T-helper 2 cell treated with Interferon-gamma antibody and Interleukin-4, amounts not matched to agents 100 ng/mL and 5 ng/mL, for 36 hours (primary cell): ENCODE data around the gene SERINC3. TPM values are rescaled to one million over a fixed set of nuclear protein-coding genes. Genes with fewer than 3 reads are reported as not detected.

Source experiments
- intact Hi-C: fragments of 100-400 bp; cut with micrococcal nuclease; formaldehyde crosslinking; loops from one replicate; pipeline ENCODE4 v1.15.1; 2023
- total RNA-seq: library from RNA; stranded (reverse); gene quantifications from 2 replicates; pipeline ENCODE4 v1.2.3, GENCODE V29; 2022

Gene SERINC3
- total RNA-seq, 1 donor from 2014 or later: 64.0 TPM

GRCh38 chr20:44495257-44495656, 26.6 kb downstream of the SERINC3 start:
- intact Hi-C loops: no loop called here

GRCh38 chr20:44494681-44495080, 27.2 kb downstream of the SERINC3 start:
- intact Hi-C loops: no loop called here

GRCh38 chr20:44494266-44494665, 27.6 kb downstream of the SERINC3 start:
- intact Hi-C loops: no loop called here

GRCh38 chr20:44491635-44492395, 30.1 kb downstream of the SERINC3 start:
- intact Hi-C loops: no loop called here

- intact Hi-C loops: no loop called here
Observed at GRCh38 chr20:44489931-44490330, 31.9 kb downstream of the SERINC3 start.

- intact Hi-C loops: no loop called here
Observed at GRCh38 chr20:44489223-44489622, 32.6 kb downstream of the SERINC3 start.

GRCh38 chr20:44488551-44488950, 33.3 kb downstream of the SERINC3 start:
- intact Hi-C loops: no loop called here

- intact Hi-C loops: no loop called here
Observed at GRCh38 chr20:44485830-44486198, 36.1 kb downstream of the SERINC3 start.

- intact Hi-C loops: no loop called here
Observed at GRCh38 chr20:44485078-44485829, 36.6 kb downstream of the SERINC3 start.

- intact Hi-C loops: no loop called here
Observed at GRCh38 chr20:44483112-44483511, 38.8 kb downstream of the SERINC3 start.

- intact Hi-C loops: no loop called here
Observed at GRCh38 chr20:44481719-44482416, 40.0 kb downstream of the SERINC3 start.

GRCh38 chr20:44480097-44480496, 41.8 kb downstream of the SERINC3 start:
- intact Hi-C loops: no loop called here

GRCh38 chr20:44479643-44480042, 42.2 kb downstream of the SERINC3 start:
- intact Hi-C loops: loop anchor here (5.0 to 10.0 kb wide), 2 partner anchors 165 to 267 kb away; partner anchors contain the start of genes FITM2 and OSER1

- intact Hi-C loops: loop anchor here (5.0 to 10.0 kb wide), 2 partner anchors 163 to 266 kb away; partner anchors contain the start of genes FITM2 and OSER1
Observed at GRCh38 chr20:44478206-44478605, 43.7 kb downstream of the SERINC3 start.

GRCh38 chr20:44477151-44477550, 44.7 kb downstream of the SERINC3 start:
- intact Hi-C loops: loop anchor here (5.0 to 10.0 kb wide), 2 partner anchors 162 to 265 kb away; partner anchors contain the start of genes FITM2 and OSER1

- intact Hi-C loops: loop anchor here (1.0 to 10.0 kb wide), 4 partner anchors 47 to 264 kb away; partner anchors contain the start of genes FITM2, OSER1 and SERINC3
Observed at GRCh38 chr20:44475694-44476560, 45.9 kb downstream of the SERINC3 start, which contains the start of gene TTPAL. Gene TTPAL, plus strand, starts transcription at chr20:44475874. Its CDS starts 4,126 bp downstream, at chr20:44480000.

- intact Hi-C loops: loop anchor here (2.0 to 10.0 kb wide), 3 partner anchors 47 to 263 kb away; partner anchors contain the start of genes FITM2, OSER1 and SERINC3
Observed at GRCh38 chr20:44475372-44475693, 46.5 kb downstream of the SERINC3 start.

GRCh38 chr20:44472283-44472682, 49.6 kb downstream of the SERINC3 start:
- intact Hi-C loops: loop anchor here (10.0 kb wide), 1 partner anchor 157 kb away; the partner anchor contains the start of gene FITM2

- intact Hi-C loops: loop anchor here (10.0 kb wide), 1 partner anchor 157 kb away; the partner anchor contains the start of gene FITM2
Observed at GRCh38 chr20:44471481-44471882, 50.4 kb downstream of the SERINC3 start.

- intact Hi-C loops: loop anchor here (10.0 kb wide), 1 partner anchor 156 kb away; the partner anchor contains the start of gene FITM2
Observed at GRCh38 chr20:44470327-44470726, 51.5 kb downstream of the SERINC3 start.
